HUES6 (cell line): ENCODE results near the gene ZNF518A.

Experiments used
- H3K27ac ChIP-seq: 2 replicates; pipeline ENCODE4 v1.7.0; 2013; ENCODE audit warnings: low read depth, mild to moderate bottlenecking, low read length, inconsistent platforms
- H3K27me3 ChIP-seq: 2 replicates; pipeline ENCODE4 v1.6.1; 2013; ENCODE audit warnings: low read length; ENCODE audit not compliant: control insufficient read depth, insufficient read depth
- H3K36me3 ChIP-seq: 2 replicates; pipeline ENCODE4 v1.6.1; 2013; ENCODE audit warnings: low read length; ENCODE audit not compliant: control insufficient read depth, insufficient read depth
- H3K4me1 ChIP-seq: 2 replicates; pipeline ENCODE4 v1.6.1; 2013; ENCODE audit warnings: low read length; ENCODE audit not compliant: control insufficient read depth, insufficient read depth
- H3K4me3 ChIP-seq: 2 replicates; pipeline ENCODE4 v1.5.1; 2013; ENCODE audit warnings: low read depth, low read length
- H3K9ac ChIP-seq: one replicate; pipeline ENCODE4 v1.6.1; 2013; ENCODE audit warnings: mild to moderate bottlenecking, low read length
- H3K9me3 ChIP-seq: 2 replicates; pipeline ENCODE4 v1.6.1; 2013; ENCODE audit warnings: low read depth, low read length; ENCODE audit not compliant: control insufficient read depth, insufficient read depth

ZNF518A gene

DNA sequence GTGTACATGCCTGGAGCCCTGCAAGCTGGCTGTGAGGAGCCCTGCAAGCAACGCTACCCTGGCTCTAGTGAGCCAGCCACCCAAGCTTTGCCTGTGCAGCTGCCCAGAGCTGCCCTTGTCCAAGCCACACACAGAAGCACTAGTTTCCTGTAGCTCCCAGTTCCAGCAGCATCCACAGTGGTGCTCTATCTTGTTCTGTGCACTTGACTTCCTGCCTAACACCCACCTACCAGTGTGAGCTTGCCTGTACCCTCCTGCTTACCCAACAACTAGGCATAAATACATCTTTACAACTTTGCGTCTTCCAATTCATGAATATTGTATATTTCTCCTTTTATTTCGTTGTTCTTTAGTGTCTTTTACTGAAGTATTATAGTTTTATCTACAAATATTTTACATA is 32.2 kb upstream of the ZNF518A start:
- no peaks in the 10 kb centered on the region for H3K36me3 ChIP-seq
- no peaks in the 10 kb centered on the region for H3K4me1 ChIP-seq
- no peaks in the 10 kb centered on the region for H3K9me3 ChIP-seq
- no peak overlapping the region for H3K9ac ChIP-seq
- no peak overlapping the region for H3K27ac ChIP-seq
- no peaks in the 10 kb centered on the region; the same call in 1 of the 2 replicates for H3K27me3 ChIP-seq
- no peak overlapping the region for H3K4me3 ChIP-seq

GRCh38 chr10:96107623-96108038 is 22.5 kb upstream of the ZNF518A start:
- Histone ChIP-seq H3K27ac (no peak overlapping the region), H3K27me3 (no peaks in the 10 kb centered on the region), H3K9ac (no peak overlapping the region), H3K4me3 (no peak overlapping the region), H3K4me1 (no peaks in the 10 kb centered on the region), H3K9me3 (no peaks in the 10 kb centered on the region), H3K36me3 (no peaks in the 10 kb centered on the region)

DNA sequence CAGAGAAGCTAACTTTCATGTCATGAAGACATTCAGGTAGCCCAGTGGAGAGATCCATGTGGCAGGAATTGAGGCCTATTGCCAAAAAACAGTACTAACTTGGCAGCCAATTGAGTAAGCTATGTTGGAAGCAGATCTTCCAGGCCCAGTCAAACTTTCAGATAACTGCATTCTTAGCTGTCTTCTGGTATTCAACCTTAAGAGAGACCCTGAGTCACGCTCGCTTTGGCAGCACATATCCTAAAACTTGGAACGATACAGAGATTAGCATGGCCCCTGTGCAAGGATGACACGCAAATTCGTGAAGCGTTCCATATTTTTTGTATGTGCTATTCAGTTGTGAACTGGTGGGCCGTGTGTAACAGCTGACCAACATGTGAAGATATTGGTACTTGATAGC is 17.6 kb upstream of the ZNF518A start:
- no peak overlapping the region for H3K4me3 ChIP-seq
- no peaks in the 10 kb centered on the region for H3K27me3 ChIP-seq

GRCh38 chr10:96118604-96119450 is 11.3 kb upstream of the ZNF518A start:
- H3K4me1 ChIP-seq, result peaks cover under 1% of the 10 kb centered on the region; the same call in 1 of the 2 replicates
- H3K27me3 ChIP-seq, result no peaks in the 10 kb centered on the region
- no peak overlapping the region for H3K9ac ChIP-seq
- H3K9me3 ChIP-seq, result no peaks in the 10 kb centered on the region
- no peak overlapping the region for H3K27ac ChIP-seq
- H3K36me3 ChIP-seq, result no peaks in the 10 kb centered on the region
- H3K4me3 ChIP-seq, result no peak overlapping the region

More for the DNA sequence above, 17.6 kb upstream of the ZNF518A start:
- H3K27ac ChIP-seq, result no peak overlapping the region
- no peak overlapping the region for H3K9ac ChIP-seq
- no peaks in the 10 kb centered on the region for H3K9me3 ChIP-seq
- H3K4me1 ChIP-seq, result no peaks in the 10 kb centered on the region
- no peaks in the 10 kb centered on the region for H3K36me3 ChIP-seq

DNA sequence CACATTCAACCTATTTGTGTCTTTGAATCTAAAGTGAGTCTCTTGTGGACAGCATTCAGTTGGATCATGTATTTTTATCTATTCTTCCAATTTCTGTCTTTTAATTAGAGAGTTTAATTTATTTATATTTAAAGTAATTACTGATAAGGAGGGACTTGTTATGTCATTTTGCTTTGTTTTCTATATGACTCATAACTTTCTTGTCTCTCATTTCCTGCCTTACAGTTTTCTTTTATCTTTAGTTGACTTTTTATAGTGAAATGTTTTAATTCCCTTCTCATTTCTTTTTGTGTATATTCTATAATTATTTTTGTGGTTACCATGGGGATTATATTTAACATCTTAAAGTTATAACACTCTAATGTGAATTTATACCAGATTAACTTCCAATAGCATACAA is 7.3 kb upstream of the ZNF518A start:
- H3K4me3 ChIP-seq, result no peak overlapping the region

DNA sequence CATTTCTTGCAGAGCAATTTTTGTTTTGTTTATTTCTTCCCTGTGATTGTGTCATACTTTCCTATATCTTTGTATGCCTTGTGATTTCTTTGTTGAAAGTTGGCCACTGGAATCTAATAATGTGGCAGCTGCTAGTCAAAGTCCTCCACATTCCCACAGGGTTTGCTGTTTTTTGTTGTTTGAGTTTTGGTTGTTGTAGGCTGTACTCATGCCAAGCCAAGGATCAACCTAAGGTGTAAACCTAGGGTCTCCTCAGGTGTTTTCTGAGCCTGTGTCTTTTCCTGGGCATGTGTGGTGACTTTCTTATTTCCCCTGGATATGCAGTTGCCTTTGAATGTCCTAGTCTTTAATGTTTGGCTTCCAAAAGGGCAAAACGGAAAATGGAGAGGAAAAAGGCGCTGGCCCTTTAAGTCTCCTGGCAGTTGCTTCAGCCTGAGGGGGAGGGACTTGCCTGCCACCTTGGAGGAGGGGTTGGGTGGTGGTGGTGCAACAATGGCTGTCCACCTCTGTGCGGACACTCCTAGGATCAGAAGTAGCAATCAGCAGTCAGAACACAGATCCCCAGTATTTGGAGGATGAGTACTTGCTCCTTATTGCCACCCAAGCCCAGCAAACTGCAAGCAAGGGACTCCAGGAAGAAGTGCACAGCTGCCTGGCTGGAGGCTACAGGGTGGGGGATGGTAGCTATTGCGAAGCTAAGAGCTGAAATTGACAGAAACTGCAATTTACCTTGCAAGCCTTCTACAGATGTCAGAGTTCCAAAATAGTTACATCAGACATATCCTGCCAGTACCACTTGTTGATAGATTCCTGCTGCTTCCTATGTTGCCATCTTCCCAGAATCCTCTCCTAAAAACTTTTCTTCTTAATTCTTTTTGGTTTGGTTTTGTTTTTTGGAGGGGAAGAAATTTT is 5.6 kb upstream of the ZNF518A start:
- Histone ChIP-seq H3K4me1 (peaks cover 9% of the 10 kb centered on the region), H3K27me3 (no peaks in the 10 kb centered on the region), H3K9me3 (no peaks in the 10 kb centered on the region), H3K27ac (peak overlapping the region; percentile 61), H3K36me3 (no peaks in the 10 kb centered on the region), H3K9ac (peak overlapping the region; percentile 25), H3K4me3 (peak overlapping the region; percentile 60)

More for the DNA sequence above, 7.3 kb upstream of the ZNF518A start:
- Histone ChIP-seq H3K9me3 (no peaks in the 10 kb centered on the region), H3K27me3 (no peaks in the 10 kb centered on the region), H3K4me1 (peaks cover 9% of the 10 kb centered on the region), H3K36me3 (no peaks in the 10 kb centered on the region), H3K9ac (no peak overlapping the region), H3K27ac (no peak overlapping the region)

- Histone ChIP-seq H3K27me3 (no peaks in the 10 kb centered on the region), H3K27ac (no peak overlapping the region), H3K9ac (no peak overlapping the region), H3K4me3 (0 out of 2 replicates have a peak overlapping the region, but pooled peaks have one; percentile 60), H3K9me3 (no peaks in the 10 kb centered on the region), H3K4me1 (peaks cover 9% of the 10 kb centered on the region), H3K36me3 (no peaks in the 10 kb centered on the region)
Observed at GRCh38 chr10:96125142-96125515, 5.0 kb upstream of the ZNF518A start.

GRCh38 chr10:96130326-96130995 is 364 bp downstream of the ZNF518A start:
- H3K4me3 ChIP-seq, result peak overlapping the region; percentile 90

GRCh38 chr10:96131621-96132020 is 1.5 kb downstream of the ZNF518A start:
- no peaks in the 10 kb centered on the region for H3K27me3 ChIP-seq
- peak overlapping the region; percentile 90 for H3K4me3 ChIP-seq
- H3K36me3 ChIP-seq, result peaks cover 35% of the 10 kb centered on the region
- H3K9ac ChIP-seq, result peak overlapping the region; percentile 99
- 0 out of 2 replicates have a peak, but pooled peaks cover 3% of the 10 kb centered on the region for H3K4me1 ChIP-seq
- H3K27ac ChIP-seq, result no peak overlapping the region
- H3K9me3 ChIP-seq, result no peaks in the 10 kb centered on the region

More at GRCh38 chr10:96130326-96130995, 364 bp downstream of the ZNF518A start:
- Histone ChIP-seq H3K9ac (peak overlapping the region; percentile 99), H3K36me3 (peaks cover 26% of the 10 kb centered on the region), H3K4me1 (0 out of 2 replicates have a peak, but pooled peaks cover 3% of the 10 kb centered on the region), H3K27ac (peak overlapping the region; percentile 100), H3K27me3 (no peaks in the 10 kb centered on the region), H3K9me3 (no peaks in the 10 kb centered on the region)

- H3K27ac ChIP-seq, result no peak overlapping the region
Observed at GRCh38 chr10:96133135-96133534, 3.0 kb downstream of the ZNF518A start.

More at GRCh38 chr10:96133135-96133534, 3.0 kb downstream of the ZNF518A start:
- Histone ChIP-seq H3K4me3 (no peak overlapping the region), H3K27me3 (no peaks in the 10 kb centered on the region), H3K4me1 (0 out of 2 replicates have a peak, but pooled peaks cover 3% of the 10 kb centered on the region), H3K36me3 (peaks cover 50% of the 10 kb centered on the region), H3K9ac (no peak overlapping the region), H3K9me3 (no peaks in the 10 kb centered on the region)
